ENCODE measurements around the gene OCA2.

OCA2 gene

DNA sequence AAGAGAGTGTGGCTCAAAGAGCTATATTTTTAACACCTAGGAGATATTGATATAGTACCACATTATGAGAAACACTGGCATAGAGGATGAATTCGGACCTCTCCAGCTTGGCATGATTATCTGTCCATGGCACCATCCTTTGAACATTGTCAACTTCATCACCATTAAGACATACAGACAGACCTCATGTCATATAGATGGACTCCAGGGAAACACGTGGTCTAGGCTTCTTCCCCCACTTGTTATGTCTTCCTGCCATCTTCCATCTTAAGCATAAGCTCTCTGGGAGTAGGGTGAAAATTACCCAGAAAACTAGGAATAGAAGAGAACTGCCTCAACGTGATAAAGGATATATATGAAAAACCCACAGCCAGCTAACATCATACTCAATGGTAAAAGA lies 51.8 kb downstream of the OCA2 start:
- H2AFZ ChIP-seq (ENCODE audit: low read depth, low read length, severe bottlenecking): no peak overlapping the region
- H3K9me3 ChIP-seq (ENCODE audit: insufficient read depth, low read length): no peaks in the 10 kb centered on the region
- H3K9me2 ChIP-seq (replicated peaks; ENCODE audit: insufficient read depth, low read length): no peaks in the 10 kb centered on the region; the same call in 1 of the 2 replicates
- no peaks in the 10 kb centered on the region for H3K79me2 ChIP-seq (ENCODE audit: insufficient read depth, low read length)
- H3K4me3 ChIP-seq (ENCODE audit: insufficient read depth, low read length, poor library complexity, severe bottlenecking): no peak overlapping the region
- H3K9ac ChIP-seq (ENCODE audit: low read length): no peak overlapping the region
- H3K27me3 ChIP-seq (ENCODE audit: low read length): no peaks in the 10 kb centered on the region
- no peak overlapping the region for H3K4me2 ChIP-seq (ENCODE audit: low read depth, low read length, poor library complexity, severe bottlenecking)
- no peak overlapping the region for H3K27ac ChIP-seq (ENCODE audit: low read depth, low read length)
- TF ChIP-seq, protein P1, sequence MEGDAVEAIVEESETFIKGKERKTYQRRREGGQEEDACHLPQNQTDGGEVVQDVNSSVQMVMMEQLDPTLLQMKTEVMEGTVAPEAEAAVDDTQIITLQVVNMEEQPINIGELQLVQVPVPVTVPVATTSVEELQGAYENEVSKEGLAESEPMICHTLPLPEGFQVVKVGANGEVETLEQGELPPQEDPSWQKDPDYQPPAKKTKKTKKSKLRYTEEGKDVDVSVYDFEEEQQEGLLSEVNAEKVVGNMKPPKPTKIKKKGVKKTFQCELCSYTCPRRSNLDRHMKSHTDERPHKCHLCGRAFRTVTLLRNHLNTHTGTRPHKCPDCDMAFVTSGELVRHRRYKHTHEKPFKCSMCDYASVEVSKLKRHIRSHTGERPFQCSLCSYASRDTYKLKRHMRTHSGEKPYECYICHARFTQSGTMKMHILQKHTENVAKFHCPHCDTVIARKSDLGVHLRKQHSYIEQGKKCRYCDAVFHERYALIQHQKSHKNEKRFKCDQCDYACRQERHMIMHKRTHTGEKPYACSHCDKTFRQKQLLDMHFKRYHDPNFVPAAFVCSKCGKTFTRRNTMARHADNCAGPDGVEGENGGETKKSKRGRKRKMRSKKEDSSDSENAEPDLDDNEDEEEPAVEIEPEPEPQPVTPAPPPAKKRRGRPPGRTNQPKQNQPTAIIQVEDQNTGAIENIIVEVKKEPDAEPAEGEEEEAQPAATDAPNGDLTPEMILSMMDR (IDR thresholded peaks at IDR 0.05; ENCODE audit: insufficient read depth, low read length, poor library complexity, severe bottlenecking): no peak
- no peak for TF ChIP-seq EZH2phosphoT487 (conservative IDR thresholded peaks at IDR 0.05; ENCODE audit: low read length)
- H3F3A ChIP-seq (ENCODE audit: insufficient read depth): no peaks in the 10 kb centered on the region
- H3K36me3 ChIP-seq (ENCODE audit: low read length): no peaks in the 10 kb centered on the region
- H4K20me1 ChIP-seq (ENCODE audit: low read depth, low read length): no peaks in the 10 kb centered on the region

DNA sequence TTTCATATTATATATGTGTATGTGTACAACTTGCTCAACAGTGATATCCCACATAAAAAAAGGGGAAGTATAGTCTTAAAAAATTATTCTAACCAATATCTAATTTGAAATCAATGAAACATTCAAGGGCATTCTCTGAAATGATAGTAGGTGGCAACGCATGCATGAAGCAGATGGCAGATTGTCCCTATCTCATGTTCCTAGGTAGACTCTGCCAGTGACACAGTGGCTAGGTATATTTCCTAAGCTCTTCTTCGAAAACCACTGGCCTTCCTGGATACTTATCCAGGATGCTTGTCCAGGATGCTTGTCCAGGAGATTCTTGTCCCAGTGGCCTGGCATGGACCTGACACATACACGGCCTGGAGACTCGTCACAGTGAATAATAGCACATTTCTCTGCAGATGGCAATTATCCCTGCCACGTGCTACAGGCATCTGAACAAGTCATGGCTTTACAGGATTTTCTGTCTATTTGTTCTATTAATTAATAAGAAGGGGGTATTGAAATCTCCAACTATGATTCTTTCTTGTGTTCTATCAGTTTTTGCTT lies 54.9 kb downstream of the OCA2 start:
- Histone ChIP-seq H4K20me1 (ENCODE audit: low read depth, low read length) (no peaks in the 10 kb centered on the region), H3K79me2 (ENCODE audit: insufficient read depth, low read length) (no peaks in the 10 kb centered on the region), H3K27me3 (ENCODE audit: low read length) (no peaks in the 10 kb centered on the region), H3K4me3 (ENCODE audit: insufficient read depth, low read length, poor library complexity, severe bottlenecking) (no peak overlapping the region), H3F3A (ENCODE audit: insufficient read depth) (no peaks in the 10 kb centered on the region), H3K4me2 (ENCODE audit: low read depth, low read length, poor library complexity, severe bottlenecking) (no peak overlapping the region), H2AFZ (ENCODE audit: low read depth, low read length, severe bottlenecking) (no peak overlapping the region), H3K9ac (ENCODE audit: low read length) (no peak overlapping the region), H3K9me2 (replicated peaks; ENCODE audit: insufficient read depth, low read length) (no peaks in the 10 kb centered on the region; the same call in 1 of the 2 replicates), H3K27ac (ENCODE audit: low read depth, low read length) (no peak overlapping the region), H3K9me3 (ENCODE audit: insufficient read depth, low read length) (no peaks in the 10 kb centered on the region), H3K36me3 (ENCODE audit: low read length) (no peaks in the 10 kb centered on the region)
- TF ChIP-seq, protein P1 (IDR thresholded peaks at IDR 0.05; ENCODE audit: insufficient read depth, low read length, poor library complexity, severe bottlenecking): no peak
- TF ChIP-seq EZH2phosphoT487 (conservative IDR thresholded peaks at IDR 0.05; ENCODE audit: low read length): no peak

DNA sequence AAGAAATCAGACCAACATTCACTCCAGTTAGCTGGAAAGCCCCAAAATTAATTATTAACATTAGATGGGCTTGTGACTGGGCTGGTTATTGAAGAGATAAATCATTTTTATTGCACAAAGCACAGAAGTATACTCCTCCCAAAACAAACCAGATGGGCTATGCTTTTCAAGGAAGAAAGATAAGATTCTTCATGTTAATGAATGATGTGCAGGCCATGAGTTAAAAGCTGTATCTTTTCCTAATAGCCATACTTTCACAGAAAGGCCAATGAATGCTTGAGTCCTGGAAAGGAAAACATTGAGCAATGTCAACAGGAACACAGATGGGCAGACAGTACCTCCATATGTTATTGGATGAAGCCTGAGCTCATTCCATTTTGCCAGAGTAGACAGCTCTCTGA lies 55.4 kb downstream of the OCA2 start:
- no peak overlapping the region for H2AFZ ChIP-seq (ENCODE audit: low read depth, low read length, severe bottlenecking)
- H3K36me3 ChIP-seq (ENCODE audit: low read length): no peaks in the 10 kb centered on the region
- no peak overlapping the region for H3K4me3 ChIP-seq (ENCODE audit: insufficient read depth, low read length, poor library complexity, severe bottlenecking)
- H3K4me2 ChIP-seq (ENCODE audit: low read depth, low read length, poor library complexity, severe bottlenecking): no peak overlapping the region
- no peaks in the 10 kb centered on the region for H3F3A ChIP-seq (ENCODE audit: insufficient read depth)
- no peaks in the 10 kb centered on the region for H3K9me3 ChIP-seq (ENCODE audit: insufficient read depth, low read length)
- H3K27me3 ChIP-seq (ENCODE audit: low read length): no peaks in the 10 kb centered on the region
- H3K9ac ChIP-seq (ENCODE audit: low read length): no peak overlapping the region
- no peak overlapping the region for H3K27ac ChIP-seq (ENCODE audit: low read depth, low read length)
- no peak for TF ChIP-seq EZH2phosphoT487 (conservative IDR thresholded peaks at IDR 0.05; ENCODE audit: low read length)
- TF ChIP-seq, protein P1 (IDR thresholded peaks at IDR 0.05; ENCODE audit: insufficient read depth, low read length, poor library complexity, severe bottlenecking): no peak
- H4K20me1 ChIP-seq (ENCODE audit: low read depth, low read length): no peaks in the 10 kb centered on the region
- no peaks in the 10 kb centered on the region; the same call in 1 of the 2 replicates for H3K9me2 ChIP-seq (replicated peaks; ENCODE audit: insufficient read depth, low read length)
- no peaks in the 10 kb centered on the region for H3K79me2 ChIP-seq (ENCODE audit: insufficient read depth, low read length)
